HepG2 (cell line): ENCODE measurements around the gene TM9SF3. TPM values are rescaled to one million over a fixed set of nuclear protein-coding genes. Genes with fewer than 3 reads are reported as not detected.

ENCODE experiments used
- ATAC-seq: fragments of 200-7000 bp; cut with Tn5 transposase; 3 replicates; pipeline ENCODE4 v1.9.1; 2020; ENCODE audit warnings: mild to moderate bottlenecking, moderate library complexity
- BruUV-seq: library from RNA; stranded (reverse); fragments of 400-500 nt; replicated peaks from 2 replicates; lab custom pipeline; 2021; lab: Mats Ljungman, UMichigan
- CTCF ChIA-PET: fragments of 300-600 bp; formaldehyde crosslinking; extraction: SDS; loops from one replicate; lab custom pipeline; 2021; ENCODE audit warnings: low total read pairs, inconsistent platforms, low intra/inter-chr PET ratio; lab: Yijun Ruan, JAX
- POLR2A ChIA-PET: fragments of 350-600 bp; sonication (Branson Sonifier 250); formaldehyde crosslinking; loops from one replicate; lab custom pipeline; 2020; ENCODE audit warnings: antibody characterized with exemption, inconsistent platforms; lab: Yijun Ruan, JAX
- DNase-seq: peaks from one replicate; pipeline ENCODE4 v3.0.0-alpha.2; 2015; ENCODE audit warnings: low spot score
- FAIRE-seq: peaks from 3 replicates; lab custom pipeline; 2011; peaks lifted over from hg19 to GRCh38; lab: Jason Lieb, UNC
- H2AFZ ChIP-seq: one replicate; pipeline ENCODE4 v1.6.1; 2011; ENCODE audit warnings: low read length, inconsistent platforms
- H3K27ac ChIP-seq: fragments of 300-600 bp; 3 replicates; pipeline ENCODE4 v1.8.0; 2011; ENCODE audit warnings: mixed run types, mild to moderate bottlenecking, mixed read lengths, low read length, inconsistent platforms; ENCODE audit not compliant: insufficient read depth; ENCODE audit errors: extremely low read length
- H3K27me3 ChIP-seq, 2 experiments: fragments of 200-600 bp in 1 of 2; 2 replicates in 1 of 2; 3 replicates in 1 of 2; pipeline versions ENCODE4 v1.6.0 to v1.8.0; 2011; ENCODE audit warnings: low read length in 2 of 2, mild to moderate bottlenecking in 2 of 2, moderate library complexity in 2 of 2, inconsistent platforms in 1 of 2; ENCODE audit not compliant: insufficient read depth in 2 of 2, control insufficient read depth in 1 of 2
- H3K36me3 ChIP-seq, 2 experiments: fragments of 200-600 bp in 1 of 2; replicated peaks in 1 of 2; 2 replicates in 1 of 2; 3 replicates in 1 of 2; pipeline versions ENCODE4 v1.5.1 to v1.8.0; 2011; ENCODE audit warnings: low read length in 2 of 2, inconsistent platforms in 1 of 2; ENCODE audit not compliant: insufficient read depth in 2 of 2, control insufficient read depth in 1 of 2
- H3K4me1 ChIP-seq: 2 replicates; pipeline ENCODE4 v1.5.1; 2012; ENCODE audit warnings: low read length, inconsistent platforms; ENCODE audit not compliant: insufficient read depth
- H3K4me2 ChIP-seq: 2 replicates; pipeline ENCODE4 v1.6.0; 2011; ENCODE audit warnings: low read depth, low read length, inconsistent platforms
- H3K4me3 ChIP-seq, 3 experiments: fragments of 200-600 bp in 1 of 3; sonication (generic), shearing (Covaris generic) in 1 of 3; replicated peaks in 1 of 3; 2 replicates each; pipeline ENCODE4 v1.5.1; 2011 to 2016; ENCODE audit warnings: low read length in 3 of 3, inconsistent platforms in 2 of 3, low read depth in 2 of 3, mild to moderate bottlenecking in 2 of 3, control low read depth in 1 of 3, mixed read lengths in 1 of 3; ENCODE audit not compliant: insufficient read depth in 1 of 3
- H3K79me2 ChIP-seq: one replicate; pipeline ENCODE4 v1.6.1; 2011; ENCODE audit warnings: low read length, inconsistent platforms; ENCODE audit not compliant: insufficient read depth
- H3K9ac ChIP-seq: 2 replicates; pipeline ENCODE4 v1.6.0; 2011; ENCODE audit warnings: mild to moderate bottlenecking, low read depth, low read length, inconsistent platforms; ENCODE audit not compliant: insufficient read depth
- H3K9me3 ChIP-seq: 2 replicates; pipeline ENCODE4 v1.5.1; 2012; ENCODE audit warnings: mild to moderate bottlenecking, low read length
- H4K20me1 ChIP-seq: 2 replicates; pipeline ENCODE4 v1.6.0; 2011; ENCODE audit warnings: inconsistent platforms, mild to moderate bottlenecking, low read length, moderate library complexity; ENCODE audit not compliant: insufficient read depth
- CREB3 ChIP-seq: sonication (generic); formaldehyde crosslinking; IDR thresholded peaks from 2 replicates; pipeline ENCODE4 v1.5.0; 2020; ENCODE audit warnings: missing genetic modification reagents
- DNMT1 ChIP-seq: sonication (generic); formaldehyde crosslinking; IDR thresholded peaks from 2 replicates; pipeline ENCODE4 v1.5.1; 2020; ENCODE audit warnings: mild to moderate bottlenecking, missing genetic modification reagents
- ETS1 ChIP-seq: sonication (generic); formaldehyde crosslinking; IDR thresholded peaks from 2 replicates; pipeline ENCODE4 v1.4.0; 2020; ENCODE audit warnings: missing genetic modification reagents
- ETV6 ChIP-seq: sonication (generic); formaldehyde crosslinking; conservative IDR thresholded peaks from 2 replicates; pipeline ENCODE4 v1.4.0; 2020; ENCODE audit warnings: missing genetic modification reagents
- GATA4 ChIP-seq: sonication (generic); IDR thresholded peaks from 2 replicates; pipeline ENCODE4 v1.6.1; 2016; ENCODE audit warnings: antibody characterized with exemption, low read depth, borderline replicate concordance
- KIAA2018 ChIP-seq: sonication (generic); formaldehyde crosslinking; IDR thresholded peaks from 2 replicates; pipeline ENCODE4 v1.5.0; 2020; ENCODE audit warnings: mild to moderate bottlenecking, missing genetic modification reagents, borderline replicate concordance
- KLF13 ChIP-seq: sonication (generic); formaldehyde crosslinking; IDR thresholded peaks from 2 replicates; pipeline ENCODE4 v1.4.0; 2020; ENCODE audit warnings: mild to moderate bottlenecking, missing genetic modification reagents
- SNAPC5 ChIP-seq: sonication (generic); formaldehyde crosslinking; IDR thresholded peaks from 2 replicates; pipeline ENCODE4 v1.8.1; 2023; ENCODE audit warnings: mild to moderate bottlenecking, missing genetic modification reagents, borderline replicate concordance
- USF2 ChIP-seq, 2 experiments: sonication (generic) in 1 of 2; formaldehyde crosslinking in 1 of 2; IDR thresholded peaks; 2 replicates each; pipeline versions ENCODE4 v1.5.1 to v1.6.1; 2011 to 2020; ENCODE audit warnings: borderline replicate concordance in 1 of 2, low read depth in 1 of 2, low read length in 1 of 2, mild to moderate bottlenecking in 1 of 2, missing genetic modification reagents in 1 of 2, moderate library complexity in 1 of 2
- ZFP36L2 ChIP-seq: sonication (generic); formaldehyde crosslinking; IDR thresholded peaks from 2 replicates; pipeline ENCODE4 v1.4.0; 2020; ENCODE audit warnings: missing genetic modification reagents
- ZNF83 ChIP-seq: sonication (generic); formaldehyde crosslinking; IDR thresholded peaks from 2 replicates; pipeline ENCODE4 v1.4.0; 2020; ENCODE audit warnings: missing genetic modification reagents, mild to moderate bottlenecking, borderline replicate concordance
- WGBS: methylation state at CpG from one replicate; pipeline ENCODE4 v1.1.6; 2017; ENCODE audit warnings: low lambda C conversion rate; 5-methylcytosine and 5-hydroxymethylcytosine counted together
- in situ Hi-C: cut with HindIII; loops from 2 replicates; pipeline ENCODE4 v1.10.0; 2017; ENCODE audit warnings: low pct_unique_long_range_greater_than_20kb; ENCODE audit not compliant: extremely low pct_ligation_motif_present
- intact Hi-C: fragments of 100-400 bp; cut with micrococcal nuclease; formaldehyde crosslinking; loops from one replicate; pipeline ENCODE4 v1.10.0; 2022; ENCODE audit not compliant: unreplicated experiment
- polyA plus RNA-seq, 8 experiments: library from polyadenylated mRNA; depleted of rRNA in 3 of 8; stranded (reverse) in 7 of 8; unstranded in 1 of 8; fragments of >200 nt; fragmentation: Illumina TruSeq in 4 of 8; extraction: Trizol in 4 of 8; gene quantifications; 2 replicates each; pipeline versions ENCODE4 v1.2.1 to v1.2.3, GENCODE V29; 2011 to 2016; ENCODE audit warnings: low read depth in 4 of 8, missing spikeins in 1 of 8, mixed read lengths in 1 of 8; ENCODE audit not compliant: insufficient read depth in 1 of 8
- total RNA-seq, 5 experiments: library from RNA; depleted of rRNA; stranded (reverse); fragments of >200 nt; fragmentation: Illumina TruSeq; extraction: Trizol; gene quantifications; 2 replicates each; pipeline ENCODE4 v1.2.3, GENCODE V29; 2016; ENCODE audit warnings: low read depth in 1 of 5

The TM9SF3 gene
- total and polyA plus RNA-seq, 2 of the 13 experiments (the other 11 are each of a cell fraction or from before 2014, with no cell fraction given): 43.8 to 120 TPM

GRCh38 chr10:96613576-96613975, 26.8 kb upstream of the TM9SF3 start:
- Histone ChIP-seq H3K4me3 (no peak overlapping the region), H3K27ac (no peak overlapping the region), H3K4me1 (peaks cover 50% of the 10 kb centered on the region), H3K79me2 (no peaks in the 10 kb centered on the region), H3K27me3 (no peaks in the 10 kb centered on the region), H3K9ac (no peak overlapping the region), H3K36me3 (no peaks in the 10 kb centered on the region), H4K20me1 (no peaks in the 10 kb centered on the region), H3K4me2 (no peak overlapping the region), H2AFZ (no peak overlapping the region), H3K9me3 (no peaks in the 10 kb centered on the region)
- ChIA-PET POLR2A (no interaction called here), CTCF (no interaction called here)
- ATAC-seq (no peak), FAIRE-seq (no peak), DNase-seq (no peak)
- in situ Hi-C loops: no loop called here
- BruUV-seq: no TSS peak
- WGBS: 94% methylated on average over 2 of the region's 3 CpGs
- intact Hi-C loops: loop anchor here (2.0 kb wide), 1 partner anchor 25 kb away; no protein-coding TSS in a partner anchor
- no peak for TF ChIP-seq ETS1 (CRISPR knock-in tag)
- no peak for TF ChIP-seq SNAPC5 (CRISPR knock-in tag)
- TF ChIP-seq KIAA2018 (CRISPR knock-in tag): no peak
- no peak for TF ChIP-seq ETV6
- TF ChIP-seq ZFP36L2 (CRISPR knock-in tag): no peak
- no peak for TF ChIP-seq USF2 (IDR thresholded peaks at IDR 0.05; ENCODE audit: low read depth, low read length)
- no peak for TF ChIP-seq USF2 (CRISPR knock-in tag; IDR thresholded peaks at IDR 0.05; ENCODE audit: borderline replicate concordance)
- no peak for TF ChIP-seq GATA4
- no peak for TF ChIP-seq CREB3 (CRISPR knock-in tag)
- no peak for TF ChIP-seq ZNF83 (CRISPR knock-in tag)
- no peak for TF ChIP-seq DNMT1 (CRISPR knock-in tag)
- no peak for TF ChIP-seq KLF13 (CRISPR knock-in tag)
